SK-N-SH (cell line): ENCODE results near the gene RCOR1. TPM values are rescaled to one million over a fixed set of nuclear protein-coding genes. Genes with fewer than 3 reads are reported as not detected.

Experiments used
- CTCF ChIA-PET: fragments of 300-600, 350-600 bp; formaldehyde crosslinking; extraction: SDS; loops from one replicate; lab custom pipeline; 2021; lab: Yijun Ruan, JAX
- POLR2A ChIA-PET: fragments of 350-600 bp; sonication (Branson Sonifier 250); formaldehyde crosslinking; extraction: SDS; loops from one replicate; lab custom pipeline; 2020; ENCODE audit warnings: antibody characterized with exemption, inconsistent platforms; lab: Yijun Ruan, JAX
- DNase-seq: peaks from one replicate; pipeline ENCODE4 v3.0.0; 2012
- H2AFZ ChIP-seq: fragments of 200-600 bp; sonication (generic); 2 replicates; pipeline ENCODE4 v1.8.1; 2016; ENCODE audit warnings: antibody characterized with exemption, mild to moderate bottlenecking, low read depth
- H3F3A ChIP-seq: fragments of 200-600 bp; sonication (generic); replicated peaks from 2 replicates; pipeline ENCODE3; 2016; ENCODE audit warnings: antibody characterized with exemption, mild to moderate bottlenecking; ENCODE audit not compliant: insufficient read depth
- H3K27ac ChIP-seq, 2 experiments: fragments of 200-500 bp in 1 of 2; fragments of 200-600 bp in 1 of 2; sonication (Bioruptor generic) in 1 of 2; sonication (generic), shearing (Covaris generic) in 1 of 2; 2 replicates each; pipeline versions ENCODE4 v1.5.1 to v1.6.1; 2014 to 2016; ENCODE audit warnings: low read depth in 2 of 2, inconsistent platforms in 1 of 2, low read length in 1 of 2, mild to moderate bottlenecking in 1 of 2, mixed read lengths in 1 of 2
- H3K27me3 ChIP-seq: fragments of 200-600 bp; sonication (generic), shearing (Covaris generic); 2 replicates; pipeline ENCODE4 v1.6.1; 2016; ENCODE audit warnings: mixed run types; ENCODE audit not compliant: insufficient read depth
- H3K36me3 ChIP-seq, 2 experiments: fragments of 200-500 bp in 1 of 2; fragments of 200-600 bp in 1 of 2; sonication (Bioruptor generic) in 1 of 2; sonication (generic) in 1 of 2; replicated peaks in 1 of 2; 2 replicates each; pipeline versions ENCODE3 to v1.5.1; 2014 to 2016; ENCODE audit warnings: low read length in 1 of 2, mild to moderate bottlenecking in 1 of 2; ENCODE audit not compliant: insufficient read depth in 2 of 2, control insufficient read depth in 1 of 2
- H3K4me1 ChIP-seq, 2 experiments: fragments of 200-500 bp in 1 of 2; fragments of 200-600 bp in 1 of 2; sonication (Bioruptor generic) in 1 of 2; sonication (generic), shearing (Covaris generic) in 1 of 2; 2 replicates each; pipeline versions ENCODE4 v1.5.1 to v1.6.1; 2014 to 2016; ENCODE audit warnings: low read depth in 1 of 2, low read length in 1 of 2, mixed run types in 1 of 2; ENCODE audit not compliant: insufficient read depth in 2 of 2, control insufficient read depth in 1 of 2
- H3K4me2 ChIP-seq: fragments of 200-600 bp; sonication (generic), shearing (Covaris generic); 2 replicates; pipeline ENCODE4 v1.6.1; 2017; ENCODE audit warnings: mixed run types
- H3K4me3 ChIP-seq, 2 experiments: fragments of 200-500 bp in 1 of 2; fragments of 200-600 bp in 1 of 2; sonication (Bioruptor generic) in 1 of 2; sonication (generic), shearing (Covaris generic) in 1 of 2; 2 replicates each; pipeline versions ENCODE4 v1.5.1 to v1.8.1; 2014 to 2016; ENCODE audit warnings: low read depth in 2 of 2, inconsistent platforms in 1 of 2, low read length in 1 of 2, mild to moderate bottlenecking in 1 of 2, mixed read lengths in 1 of 2, moderate library complexity in 1 of 2
- H3K79me2 ChIP-seq: fragments of 200-600 bp; sonication (generic); 2 replicates; pipeline ENCODE4 v1.8.1; 2017; ENCODE audit warnings: mild to moderate bottlenecking; ENCODE audit not compliant: insufficient read depth
- H3K9ac ChIP-seq: fragments of 200-600 bp; sonication (generic); 2 replicates; pipeline ENCODE4 v1.6.1; 2017; ENCODE audit warnings: mixed run types
- H3K9me2 ChIP-seq: fragments of 200-600 bp; sonication (generic); 2 replicates; pipeline ENCODE4 v1.6.1; 2017; ENCODE audit warnings: mixed run types
- H3K9me3 ChIP-seq: fragments of 200-600 bp; sonication (generic); 2 replicates; pipeline ENCODE4 v1.6.1; 2017; ENCODE audit warnings: mixed run types, mild to moderate bottlenecking, moderate library complexity
- H4K20me1 ChIP-seq: fragments of 200-600 bp; sonication (generic); 2 replicates; pipeline ENCODE4 v1.6.1; 2017; ENCODE audit warnings: mild to moderate bottlenecking, mixed run types; ENCODE audit not compliant: insufficient read depth
- CHD2 ChIP-seq: fragments of 150-350 bp; IDR thresholded peaks from 2 replicates; pipeline ENCODE4 v1.6.1; 2018; ENCODE audit warnings: low read length; ENCODE audit not compliant: partially characterized antibody
- FOSL2 ChIP-seq: IDR thresholded peaks from 2 replicates; pipeline ENCODE4 v1.4.0; 2012; ENCODE audit warnings: low read depth, mild to moderate bottlenecking, moderate library complexity, borderline replicate concordance
- FOXM1 ChIP-seq: IDR thresholded peaks from 2 replicates; pipeline ENCODE4 v1.4.0; 2012; ENCODE audit warnings: low read depth, mild to moderate bottlenecking
- GABPA ChIP-seq: IDR thresholded peaks from 2 replicates; pipeline ENCODE4 v1.4.0; 2012; ENCODE audit warnings: low read depth, mild to moderate bottlenecking
- GATA2 ChIP-seq: sonication (generic); formaldehyde crosslinking; IDR thresholded peaks from 2 replicates; pipeline ENCODE4 v1.5.0; 2020; ENCODE audit warnings: mild to moderate bottlenecking, missing genetic modification reagents
- MAX ChIP-seq: IDR thresholded peaks from 2 replicates; pipeline ENCODE4 v1.4.0; 2012; ENCODE audit warnings: low read depth
- MXI1 ChIP-seq: IDR thresholded peaks from 2 replicates; pipeline ENCODE4 v1.6.1; 2012; ENCODE audit warnings: mild to moderate bottlenecking, low read depth, low read length, improper control_type of control experiment
- NFIC ChIP-seq: IDR thresholded peaks from 2 replicates; pipeline ENCODE4 v1.4.0; 2012; ENCODE audit warnings: borderline replicate concordance
- NRF1 ChIP-seq: IDR thresholded peaks from 2 replicates; pipeline ENCODE4 v1.6.1; 2012; ENCODE audit warnings: low read depth, mild to moderate bottlenecking, low read length
- POLR2AphosphoS5 ChIP-seq: IDR thresholded peaks from 2 replicates; pipeline ENCODE4 v1.6.1; 2012; ENCODE audit warnings: low read depth, low read length
- RAD21 ChIP-seq: IDR thresholded peaks from 2 replicates; pipeline ENCODE4 v1.6.1; 2012; ENCODE audit warnings: mild to moderate bottlenecking, low read length
- RCOR1 ChIP-seq: fragments of 150-350 bp; IDR thresholded peaks from 2 replicates; pipeline ENCODE4 v1.6.1; 2017; ENCODE audit warnings: antibody characterized with exemption, low read length
- RXRA ChIP-seq: IDR thresholded peaks from 2 replicates; pipeline ENCODE4 v1.4.0; 2012; ENCODE audit warnings: low read depth, mild to moderate bottlenecking, borderline replicate concordance
- SIN3A ChIP-seq: IDR thresholded peaks from 2 replicates; pipeline ENCODE4 v1.6.1; 2012; ENCODE audit warnings: low read depth, mild to moderate bottlenecking, low read length, moderate library complexity, borderline replicate concordance
- SMC3 ChIP-seq: IDR thresholded peaks from 2 replicates; pipeline ENCODE4 v1.6.1; 2012; ENCODE audit warnings: low read depth, low read length, improper control_type of control experiment
- TAF1 ChIP-seq: IDR thresholded peaks from 2 replicates; pipeline ENCODE4 v1.6.1; 2012; ENCODE audit warnings: low read depth, mild to moderate bottlenecking, low read length, moderate library complexity, borderline replicate concordance
- TEAD4 ChIP-seq: IDR thresholded peaks from 2 replicates; pipeline ENCODE4 v1.4.0; 2012; ENCODE audit warnings: mild to moderate bottlenecking, borderline replicate concordance; ENCODE audit not compliant: insufficient read depth
- USF2 ChIP-seq: fragments of 150-350 bp; IDR thresholded peaks from 2 replicates; pipeline ENCODE4 v1.6.1; 2017; ENCODE audit warnings: antibody characterized with exemption, low read length, low read depth, borderline replicate concordance
- YY1 ChIP-seq: IDR thresholded peaks from 2 replicates; pipeline ENCODE4 v1.4.0; 2012; ENCODE audit warnings: low read depth, mild to moderate bottlenecking
- WGBS: methylation state at CpG from one replicate; pipeline ENCODE4 v1.1.6; 2017; ENCODE audit warnings: low lambda C conversion rate; 5-methylcytosine and 5-hydroxymethylcytosine counted together
- polyA plus RNA-seq, 3 experiments: library from polyadenylated mRNA; depleted of rRNA; stranded (reverse); fragments of >200 nt; gene quantifications; 2 replicates each; pipeline ENCODE4 v1.2.3, GENCODE V29; 2012
- TF ChIP-seq, protein P1 (sequence below): IDR thresholded peaks from 2 replicates; pipeline ENCODE4; 2012
- TF ChIP-seq, protein P2 (sequence below): IDR thresholded peaks from 2 replicates; pipeline ENCODE4 v1.4.0; 2012; ENCODE audit warnings: low read depth, borderline replicate concordance

Gene RCOR1
- polyA plus RNA-seq, 1 of the 3 experiments (the other 2 are of a cell fraction): 8.5 TPM

- DNase-seq: peak; percentile 22
- no peaks in the 10 kb centered on the region for H3F3A ChIP-seq
- POLR2A ChIA-PET: no interaction called here
- H3K36me3 ChIP-seq: no peaks in the 10 kb centered on the region
- H3K4me2 ChIP-seq: no peak overlapping the region
- 96% methylated on average over 8 of the region's 14 CpGs for WGBS
- no peak for TF ChIP-seq RXRA
- no peak for TF ChIP-seq USF2
- H4K20me1 ChIP-seq: no peaks in the 10 kb centered on the region
- no peaks in the 10 kb centered on the region for H3K4me1 ChIP-seq
- H3K79me2 ChIP-seq: no peaks in the 10 kb centered on the region
- H2AFZ ChIP-seq: no peak overlapping the region
- no peak overlapping the region for H3K27ac ChIP-seq
- H3K27me3 ChIP-seq: no peaks in the 10 kb centered on the region
- H3K9me2 ChIP-seq: no peaks in the 10 kb centered on the region
- no peaks in the 10 kb centered on the region for H3K9me3 ChIP-seq
- CTCF ChIA-PET: no interaction called here
- H3K4me3 ChIP-seq: no peak overlapping the region
- H3K9ac ChIP-seq: no peak overlapping the region
These were observed 36.3 kb upstream of the RCOR1 start for GRCh38 chr14:102556098-102556677.

- Histone ChIP-seq H3K36me3 (no peaks in the 10 kb centered on the region), H3F3A (no peaks in the 10 kb centered on the region), H3K4me2 (no peak overlapping the region), H3K27me3 (no peaks in the 10 kb centered on the region), H3K27ac (no peak overlapping the region), H3K9ac (no peak overlapping the region), H3K4me1 (no peaks in the 10 kb centered on the region), H3K9me3 (no peaks in the 10 kb centered on the region), H3K4me3 (no peak overlapping the region), H3K79me2 (no peaks in the 10 kb centered on the region), H4K20me1 (no peaks in the 10 kb centered on the region), H3K9me2 (no peaks in the 10 kb centered on the region), H2AFZ (no peak overlapping the region)
- WGBS: 79% methylated on average over 7 of the region's 12 CpGs
- no peak for DNase-seq
- POLR2A ChIA-PET: no interaction called here
- CTCF ChIA-PET: interaction anchor here (0.9 to 1.5 kb wide), 3 partner anchors 10 to 41 kb away, joined by 3 to 4 read pairs (median 3); no protein-coding TSS in a partner anchor
- TF ChIP-seq FOSL2 (no peak), MAX (no peak), RAD21 (no peak), NRF1 (no peak), TEAD4 (no peak), YY1 (no peak), SMC3 (no peak), MXI1 (no peak), GATA2 (CRISPR knock-in tag) (no peak), NFIC (no peak), POLR2AphosphoS5 (no peak), GABPA (no peak), SIN3A (no peak), CHD2 (no peak), TAF1 (no peak), FOXM1 (no peak), RCOR1 (no peak)
- TF ChIP-seq, protein P1, sequence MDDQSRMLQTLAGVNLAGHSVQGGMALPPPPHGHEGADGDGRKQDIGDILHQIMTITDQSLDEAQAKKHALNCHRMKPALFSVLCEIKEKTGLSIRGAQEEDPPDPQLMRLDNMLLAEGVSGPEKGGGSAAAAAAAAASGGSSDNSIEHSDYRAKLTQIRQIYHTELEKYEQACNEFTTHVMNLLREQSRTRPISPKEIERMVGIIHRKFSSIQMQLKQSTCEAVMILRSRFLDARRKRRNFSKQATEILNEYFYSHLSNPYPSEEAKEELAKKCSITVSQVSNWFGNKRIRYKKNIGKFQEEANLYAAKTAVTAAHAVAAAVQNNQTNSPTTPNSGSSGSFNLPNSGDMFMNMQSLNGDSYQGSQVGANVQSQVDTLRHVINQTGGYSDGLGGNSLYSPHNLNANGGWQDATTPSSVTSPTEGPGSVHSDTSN: no peak
- TF ChIP-seq, protein P2, sequence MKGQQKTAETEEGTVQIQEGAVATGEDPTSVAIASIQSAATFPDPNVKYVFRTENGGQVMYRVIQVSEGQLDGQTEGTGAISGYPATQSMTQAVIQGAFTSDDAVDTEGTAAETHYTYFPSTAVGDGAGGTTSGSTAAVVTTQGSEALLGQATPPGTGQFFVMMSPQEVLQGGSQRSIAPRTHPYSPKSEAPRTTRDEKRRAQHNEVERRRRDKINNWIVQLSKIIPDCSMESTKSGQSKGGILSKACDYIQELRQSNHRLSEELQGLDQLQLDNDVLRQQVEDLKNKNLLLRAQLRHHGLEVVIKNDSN: no peak
These were observed 34.8 kb upstream of the RCOR1 start for GRCh38 chr14:102557434-102558226.
